Measurements from ENCODE around the gene INTS11. TPM values are rescaled to one million over a fixed set of nuclear protein-coding genes. Genes with fewer than 3 reads are reported as not detected.

INTS11 gene
- total RNA-seq, 1 experiment from 2014 or later = 189 TPM

DNA sequence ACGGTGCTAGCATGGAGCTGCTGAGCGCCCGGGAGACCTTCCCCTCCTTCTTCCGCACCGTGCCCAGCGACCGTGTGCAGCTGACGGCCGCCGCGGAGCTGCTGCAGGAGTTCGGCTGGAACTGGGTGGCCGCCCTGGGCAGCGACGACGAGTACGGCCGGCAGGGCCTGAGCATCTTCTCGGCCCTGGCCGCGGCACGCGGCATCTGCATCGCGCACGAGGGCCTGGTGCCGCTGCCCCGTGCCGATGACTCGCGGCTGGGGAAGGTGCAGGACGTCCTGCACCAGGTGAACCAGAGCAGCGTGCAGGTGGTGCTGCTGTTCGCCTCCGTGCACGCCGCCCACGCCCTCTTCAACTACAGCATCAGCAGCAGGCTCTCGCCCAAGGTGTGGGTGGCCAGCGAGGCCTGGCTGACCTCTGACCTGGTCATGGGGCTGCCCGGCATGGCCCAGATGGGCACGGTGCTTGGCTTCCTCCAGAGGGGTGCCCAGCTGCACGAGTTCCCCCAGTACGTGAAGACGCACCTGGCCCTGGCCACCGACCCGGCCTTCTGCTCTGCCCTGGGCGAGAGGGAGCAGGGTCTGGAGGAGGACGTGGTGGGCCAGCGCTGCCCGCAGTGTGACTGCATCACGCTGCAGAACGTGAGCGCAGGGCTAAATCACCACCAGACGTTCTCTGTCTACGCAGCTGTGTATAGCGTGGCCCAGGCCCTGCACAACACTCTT, 7.7 kb upstream of the INTS11 start:
- DNase-seq = peak; percentile 72
- no peaks in the 10 kb centered on the region for H3K27me3 ChIP-seq (ENCODE audit: control insufficient read depth, insufficient read depth, low read length)
- no peaks in the 10 kb centered on the region; the same call in 1 of the 2 replicates for H3K36me3 ChIP-seq (replicated peaks; ENCODE audit: control insufficient read depth, insufficient read depth, low read length)
- no peak overlapping the region for H3K4me3 ChIP-seq (ENCODE audit: insufficient read depth, low read depth, low read length)

DNA sequence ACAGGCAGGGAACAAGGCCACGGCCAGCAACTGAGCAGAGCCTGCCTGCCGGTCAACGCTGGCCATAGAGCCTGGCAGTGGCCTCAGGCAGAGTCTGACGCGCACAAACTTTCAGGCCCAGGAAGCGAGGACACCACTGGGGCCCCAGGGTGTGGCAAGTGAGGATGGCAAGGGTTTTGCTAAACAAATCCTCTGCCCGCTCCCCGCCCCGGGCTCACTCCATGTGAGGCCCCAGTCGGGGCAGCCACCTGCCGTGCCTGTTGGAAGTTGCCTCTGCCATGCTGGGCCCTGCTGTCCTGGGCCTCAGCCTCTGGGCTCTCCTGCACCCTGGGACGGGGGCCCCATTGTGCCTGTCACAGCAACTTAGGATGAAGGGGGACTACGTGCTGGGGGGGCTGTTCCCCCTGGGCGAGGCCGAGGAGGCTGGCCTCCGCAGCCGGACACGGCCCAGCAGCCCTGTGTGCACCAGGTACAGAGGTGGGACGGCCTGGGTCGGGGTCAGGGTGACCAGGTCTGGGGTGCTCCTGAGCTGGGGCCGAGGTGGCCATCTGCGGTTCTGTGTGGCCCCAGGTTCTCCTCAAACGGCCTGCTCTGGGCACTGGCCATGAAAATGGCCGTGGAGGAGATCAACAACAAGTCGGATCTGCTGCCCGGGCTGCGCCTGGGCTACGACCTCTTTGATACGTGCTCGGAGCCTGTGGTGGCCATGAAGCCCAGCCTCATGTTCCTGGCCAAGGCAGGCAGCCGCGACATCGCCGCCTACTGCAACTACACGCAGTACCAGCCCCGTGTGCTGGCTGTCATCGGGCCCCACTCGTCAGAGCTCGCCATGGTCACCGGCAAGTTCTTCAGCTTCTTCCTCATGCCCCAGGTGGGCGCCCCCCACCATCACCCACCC, 6.9 kb upstream of the INTS11 start, which contains the start of gene TAS1R3:
TSS of gene TAS1R3 (plus strand) at position 213 of the 898 bp plus-strand sequence. CDS start at position 279, 66 bp downstream.
- H3K4me3 ChIP-seq (ENCODE audit: insufficient read depth, low read depth, low read length) = no peak within 1 kb of the TSS
- peak; percentile 71 for DNase-seq
- no peaks in the 10 kb centered on the region for H3K27me3 ChIP-seq (ENCODE audit: control insufficient read depth, insufficient read depth, low read length)
- no peaks in the 10 kb centered on the region for H3K36me3 ChIP-seq (replicated peaks; ENCODE audit: control insufficient read depth, insufficient read depth, low read length)

DNA sequence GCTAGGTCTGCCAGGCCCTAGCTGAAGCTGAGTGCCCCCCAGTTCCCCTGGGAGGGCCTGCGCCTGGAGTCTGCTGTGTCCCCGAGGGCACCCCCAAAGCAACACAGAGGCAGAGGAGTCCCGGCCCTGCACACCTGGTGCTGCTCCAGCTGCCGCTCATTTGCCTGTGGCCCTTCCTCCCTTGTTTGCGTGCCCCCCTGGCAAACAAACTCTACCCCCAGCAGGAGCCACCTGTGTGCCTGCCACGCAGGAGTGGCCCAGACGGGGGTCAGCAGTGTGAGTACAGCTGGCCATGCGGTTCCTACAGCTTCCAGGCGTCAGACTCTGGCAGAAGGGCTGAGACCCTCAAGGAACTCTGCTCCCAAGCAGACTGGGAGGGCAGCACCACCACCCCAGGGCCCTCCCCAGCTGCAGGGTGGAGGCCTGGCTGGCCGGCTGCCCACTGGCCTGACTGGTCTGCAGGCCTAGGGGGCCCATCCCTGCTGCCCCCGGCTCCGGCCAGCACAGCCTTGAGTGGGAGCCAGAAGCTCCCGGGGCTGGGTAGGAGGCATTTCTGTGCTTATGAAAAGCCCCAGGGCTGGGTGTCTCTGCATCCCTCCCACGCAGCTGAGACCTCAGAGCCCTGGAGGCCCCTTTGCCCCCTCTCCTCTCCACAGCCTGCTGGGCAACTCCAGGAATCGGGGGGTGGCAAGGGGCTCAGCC, 6.1 kb upstream of the INTS11 start:
- H3K4me3 ChIP-seq (ENCODE audit: insufficient read depth, low read depth, low read length) = no peak overlapping the region
- peak; percentile 69 for DNase-seq
- H3K27me3 ChIP-seq (ENCODE audit: control insufficient read depth, insufficient read depth, low read length) = no peaks in the 10 kb centered on the region
- no peaks in the 10 kb centered on the region for H3K36me3 ChIP-seq (replicated peaks; ENCODE audit: control insufficient read depth, insufficient read depth, low read length)

DNA sequence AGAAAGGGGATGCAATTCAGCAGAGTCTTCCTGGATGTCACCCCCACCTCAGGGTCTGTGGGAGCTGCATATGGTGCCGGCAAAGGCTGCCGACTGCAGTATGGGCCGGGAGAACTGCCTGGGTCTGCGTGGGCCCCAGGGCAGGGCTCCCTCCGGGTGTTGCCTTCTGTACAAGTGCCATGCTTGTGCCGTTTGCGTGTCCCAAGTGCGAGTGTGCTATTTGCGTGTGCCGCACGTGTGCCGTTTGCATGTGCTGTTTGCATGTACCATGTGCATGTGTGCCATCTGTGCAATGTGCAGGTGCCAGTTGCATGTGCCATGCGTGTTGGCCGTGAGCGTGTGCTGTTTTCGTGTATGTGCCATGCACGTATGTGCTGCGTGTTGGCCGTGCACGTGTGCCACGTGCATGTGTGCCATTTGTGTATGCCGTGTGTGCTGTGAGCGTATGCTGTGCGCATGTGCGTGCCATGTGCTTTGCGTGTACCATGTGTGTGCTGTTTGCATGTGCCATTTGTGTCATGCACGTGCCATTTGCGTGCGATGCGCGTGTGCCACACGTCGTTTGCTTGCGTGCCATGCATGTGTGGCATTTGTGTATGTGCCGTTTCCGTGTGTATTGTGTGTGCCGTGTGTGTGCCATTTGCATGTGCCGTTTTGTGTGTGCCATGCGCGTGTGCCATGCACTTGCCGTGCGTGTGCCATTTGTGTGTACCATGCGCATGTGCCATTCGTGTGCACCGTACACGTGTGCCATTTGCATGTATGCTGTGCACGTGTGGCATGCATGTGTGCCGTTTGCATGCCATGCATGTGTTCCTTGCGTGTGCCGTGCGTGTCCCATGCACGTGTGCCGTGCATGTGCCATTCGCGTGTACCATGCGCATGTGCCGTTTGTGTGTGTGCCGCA, 5.1 kb upstream of the INTS11 start:
- H3K27me3 ChIP-seq (ENCODE audit: control insufficient read depth, insufficient read depth, low read length) = no peaks in the 10 kb centered on the region
- H3K4me3 ChIP-seq (ENCODE audit: insufficient read depth, low read depth, low read length) = no peak overlapping the region
- DNase-seq = peak; percentile 68
- H3K36me3 ChIP-seq (replicated peaks; ENCODE audit: control insufficient read depth, insufficient read depth, low read length) = no peaks in the 10 kb centered on the region

DNA sequence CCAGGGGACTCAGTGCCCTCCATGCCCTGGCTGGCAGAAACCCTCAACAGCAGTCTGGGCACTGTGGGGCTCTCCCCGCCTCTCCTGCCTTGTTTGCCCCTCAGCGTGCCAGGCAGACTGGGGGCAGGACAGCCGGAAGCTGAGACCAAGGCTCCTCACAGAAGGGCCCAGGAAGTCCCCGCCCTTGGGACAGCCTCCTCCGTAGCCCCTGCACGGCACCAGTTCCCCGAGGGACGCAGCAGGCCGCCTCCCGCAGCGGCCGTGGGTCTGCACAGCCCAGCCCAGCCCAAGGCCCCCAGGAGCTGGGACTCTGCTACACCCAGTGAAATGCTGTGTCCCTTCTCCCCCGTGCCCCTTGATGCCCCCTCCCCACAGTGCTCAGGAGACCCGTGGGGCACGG, 3.8 kb upstream of the INTS11 start:
- Histone ChIP-seq H3K4me3 (ENCODE audit: insufficient read depth, low read depth, low read length) (no peak overlapping the region), H3K27me3 (ENCODE audit: control insufficient read depth, insufficient read depth, low read length) (no peaks in the 10 kb centered on the region), H3K36me3 (replicated peaks; ENCODE audit: control insufficient read depth, insufficient read depth, low read length) (no peaks in the 10 kb centered on the region)
- DNase-seq = peak; percentile 61

DNA sequence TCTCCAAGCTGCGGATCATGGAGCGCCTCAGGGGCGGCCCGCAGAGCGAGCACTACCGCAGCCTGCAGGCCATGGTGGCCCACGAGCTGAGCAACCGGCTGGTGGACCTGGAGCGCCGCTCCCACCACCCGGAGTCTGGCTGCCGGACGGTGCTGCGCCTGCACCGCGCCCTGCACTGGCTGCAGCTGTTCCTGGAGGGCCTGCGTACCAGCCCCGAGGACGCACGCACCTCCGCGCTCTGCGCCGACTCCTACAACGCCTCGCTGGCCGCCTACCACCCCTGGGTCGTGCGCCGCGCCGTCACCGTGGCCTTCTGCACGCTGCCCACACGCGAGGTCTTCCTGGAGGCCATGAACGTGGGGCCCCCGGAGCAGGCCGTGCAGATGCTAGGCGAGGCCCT, 2.8 kb upstream of the INTS11 start:
- H3K27me3 ChIP-seq (ENCODE audit: control insufficient read depth, insufficient read depth, low read length) = no peaks in the 10 kb centered on the region
- H3K4me3 ChIP-seq (ENCODE audit: insufficient read depth, low read depth, low read length) = no peak overlapping the region
- H3K36me3 ChIP-seq (replicated peaks; ENCODE audit: control insufficient read depth, insufficient read depth, low read length) = no peaks in the 10 kb centered on the region; the same call in 1 of the 2 replicates
- no peak for DNase-seq

DNA sequence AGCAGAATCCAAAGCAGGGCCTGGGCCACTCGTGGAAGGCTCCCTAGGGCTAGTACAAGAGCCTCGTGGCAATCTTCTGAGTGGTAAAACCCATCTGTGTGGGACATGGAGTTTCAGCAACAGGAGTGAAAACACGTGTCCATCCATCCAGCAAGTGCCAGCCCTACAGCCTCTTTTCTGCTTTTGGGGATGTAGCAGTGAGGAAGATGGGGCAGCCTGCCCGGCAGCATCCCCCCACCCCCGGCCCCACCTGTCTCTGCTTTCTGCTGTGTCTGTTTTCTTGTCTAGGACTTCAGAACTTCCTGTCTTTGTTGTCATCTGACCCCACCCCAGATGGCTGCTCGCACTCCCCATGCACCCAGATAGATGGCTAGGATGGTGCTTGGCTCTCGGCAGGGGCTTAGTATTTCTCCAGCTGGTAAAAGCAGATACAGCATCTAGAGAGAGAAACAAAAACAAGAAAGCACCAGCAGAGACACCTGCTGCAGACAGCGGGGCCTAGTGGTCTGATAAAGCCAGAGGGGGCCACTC, 1.7 kb upstream of the INTS11 start:
- DNase-seq = no peak
- Histone ChIP-seq H3K27me3 (ENCODE audit: control insufficient read depth, insufficient read depth, low read length) (no peaks in the 10 kb centered on the region), H3K36me3 (replicated peaks; ENCODE audit: control insufficient read depth, insufficient read depth, low read length) (no peaks in the 10 kb centered on the region; the same call in 1 of the 2 replicates), H3K4me3 (ENCODE audit: insufficient read depth, low read depth, low read length) (no peak overlapping the region)

DNA sequence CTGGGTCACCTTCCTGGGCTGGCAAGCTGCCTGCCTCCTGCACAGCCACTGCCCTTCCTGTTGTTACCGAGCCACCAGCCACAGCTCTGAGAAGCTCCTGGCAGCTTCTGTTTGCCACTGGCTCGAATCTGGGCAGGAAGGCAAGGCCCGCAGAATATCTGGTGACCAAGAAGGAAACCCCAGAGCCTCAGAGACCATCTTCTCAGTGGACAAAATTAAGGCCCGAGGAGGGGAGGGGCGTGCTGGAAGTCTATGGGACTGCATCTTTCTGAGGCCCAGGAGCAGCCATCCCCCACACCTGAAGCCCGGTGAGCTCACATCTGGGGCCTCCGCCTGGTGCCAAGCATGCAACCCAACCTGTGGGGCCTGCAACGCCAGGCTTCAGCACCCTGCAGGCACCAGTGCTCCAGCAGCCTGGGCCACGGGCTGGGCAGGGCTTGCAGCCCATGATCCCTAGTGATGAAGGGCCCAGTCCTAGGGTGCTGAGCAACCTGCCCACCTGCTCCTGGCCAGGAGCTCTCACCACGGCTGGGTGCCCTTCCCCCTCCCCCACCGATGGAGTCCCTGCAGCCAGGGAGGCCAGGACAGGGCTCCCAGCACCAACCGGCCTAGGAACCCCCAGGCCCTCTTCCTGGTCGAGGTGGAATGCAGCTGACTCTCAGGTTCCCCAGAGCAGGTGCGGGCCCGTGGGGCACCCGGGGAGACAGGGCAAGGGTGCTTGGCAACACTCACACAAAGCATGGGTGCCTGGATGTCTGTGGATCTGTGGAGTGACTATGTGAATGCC, 1.0 kb upstream of the INTS11 start:
- Histone ChIP-seq H3K36me3 (replicated peaks; ENCODE audit: control insufficient read depth, insufficient read depth, low read length) (peaks cover under 1% of the 10 kb centered on the region; the same call in 1 of the 2 replicates), H3K27me3 (ENCODE audit: control insufficient read depth, insufficient read depth, low read length) (no peaks in the 10 kb centered on the region), H3K4me3 (ENCODE audit: insufficient read depth, low read depth, low read length) (peak overlapping the region; percentile 99)
- peak; percentile 72 for DNase-seq

DNA sequence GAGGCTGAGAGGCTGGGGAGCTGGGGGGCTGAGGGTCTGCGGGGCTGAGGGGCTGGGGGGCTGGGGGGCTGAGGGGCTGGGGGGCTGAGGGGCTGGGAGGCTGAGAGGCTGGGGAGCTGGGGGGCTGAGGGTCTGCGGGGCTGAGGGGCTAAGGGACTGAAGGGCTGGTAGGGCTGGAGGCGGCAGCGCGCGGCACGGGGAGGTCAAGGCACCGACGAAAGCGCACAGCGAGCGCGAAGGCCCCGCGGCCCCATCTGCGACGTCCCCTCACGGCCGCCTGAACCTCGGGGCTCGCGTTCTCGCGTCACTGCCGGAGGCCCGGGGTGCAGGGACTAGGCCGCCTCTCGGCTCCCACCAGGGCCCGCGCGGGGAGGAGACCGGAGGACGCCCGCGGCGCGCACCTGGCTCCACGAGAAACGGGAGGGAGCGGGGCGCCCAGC, 356 bp downstream of the INTS11 start:
- no peak for DNase-seq
- Histone ChIP-seq H3K27me3 (ENCODE audit: control insufficient read depth, insufficient read depth, low read length) (no peaks in the 10 kb centered on the region), H3K36me3 (replicated peaks; ENCODE audit: control insufficient read depth, insufficient read depth, low read length) (peaks cover 6% of the 10 kb centered on the region), H3K4me3 (ENCODE audit: insufficient read depth, low read depth, low read length) (peak overlapping the region; percentile 99)

DNA sequence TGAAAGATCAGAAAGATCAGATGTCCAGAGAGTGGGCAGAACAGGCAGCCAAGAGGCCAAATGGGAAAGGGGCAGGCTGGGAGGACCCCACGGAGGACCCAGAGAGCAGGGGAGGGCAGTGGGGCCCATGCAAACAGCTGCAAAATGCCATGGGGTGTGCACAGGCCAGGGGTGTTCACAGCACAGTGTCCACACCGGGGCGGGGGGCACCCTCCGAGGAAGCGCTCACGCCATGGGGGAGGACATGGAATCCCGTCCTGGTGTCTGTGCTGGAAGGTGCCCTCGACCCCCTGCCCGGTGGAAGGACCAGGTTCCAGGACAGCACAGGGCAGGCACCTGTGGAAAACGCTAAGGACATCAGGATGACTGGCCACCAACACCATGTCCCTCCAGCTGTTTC, 1.5 kb downstream of the INTS11 start:
- Histone ChIP-seq H3K36me3 (replicated peaks; ENCODE audit: control insufficient read depth, insufficient read depth, low read length) (peaks cover 8% of the 10 kb centered on the region), H3K27me3 (ENCODE audit: control insufficient read depth, insufficient read depth, low read length) (no peaks in the 10 kb centered on the region), H3K4me3 (ENCODE audit: insufficient read depth, low read depth, low read length) (no peak overlapping the region)
- no peak for DNase-seq

DNA sequence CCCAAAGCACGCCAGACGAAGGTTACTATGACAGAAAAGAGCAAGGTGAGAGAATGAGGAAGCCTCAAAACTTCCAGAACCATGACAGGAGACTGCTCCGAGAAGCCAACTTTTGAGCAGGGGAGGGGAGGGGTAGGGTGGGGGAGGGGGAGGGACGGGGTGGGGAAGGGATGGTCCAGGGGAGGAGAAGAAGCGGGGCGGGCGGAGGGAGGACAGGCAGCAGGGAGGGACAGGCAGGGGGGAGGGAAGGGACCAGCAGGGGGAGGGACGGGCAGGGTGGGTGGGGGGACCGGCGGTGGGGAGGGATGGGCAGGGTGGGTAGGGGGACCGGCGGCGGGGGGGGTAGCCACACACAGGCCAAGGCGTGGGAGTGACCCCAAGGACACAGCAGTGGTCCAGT, 2.0 kb downstream of the INTS11 start:
- Histone ChIP-seq H3K36me3 (replicated peaks; ENCODE audit: control insufficient read depth, insufficient read depth, low read length) (peaks cover 9% of the 10 kb centered on the region), H3K4me3 (ENCODE audit: insufficient read depth, low read depth, low read length) (no peak overlapping the region), H3K27me3 (ENCODE audit: control insufficient read depth, insufficient read depth, low read length) (no peaks in the 10 kb centered on the region)
- DNase-seq = peak; percentile 66

DNA sequence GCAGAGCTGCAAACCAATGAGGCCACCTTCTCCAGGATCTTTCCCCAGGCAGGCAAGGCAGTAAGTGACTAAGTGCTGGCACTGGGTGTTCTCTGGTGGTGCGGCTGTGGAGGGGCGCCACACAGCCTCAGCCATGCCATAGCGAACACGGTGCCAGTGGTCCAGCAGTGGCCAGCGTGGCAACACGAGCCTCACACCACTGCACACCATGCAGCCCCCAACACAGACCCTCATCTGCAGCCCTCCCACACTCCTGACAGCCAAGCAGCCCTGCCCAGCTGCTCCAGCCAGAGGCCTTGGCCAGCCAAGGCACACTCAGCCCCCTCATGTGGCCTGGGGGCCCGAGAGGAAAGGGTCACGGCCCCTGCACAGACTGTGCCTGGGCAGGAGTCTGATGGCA, 3.0 kb downstream of the INTS11 start:
- no peak overlapping the region for H3K4me3 ChIP-seq (ENCODE audit: insufficient read depth, low read depth, low read length)
- DNase-seq = no peak
- no peaks in the 10 kb centered on the region for H3K27me3 ChIP-seq (ENCODE audit: control insufficient read depth, insufficient read depth, low read length)
- H3K36me3 ChIP-seq (replicated peaks; ENCODE audit: control insufficient read depth, insufficient read depth, low read length) = peaks cover 10% of the 10 kb centered on the region
